GM20000 (cell line): Measurements from ENCODE around the gene ANKLE2.

ENCODE experiments used
- DNase-seq: peaks from one replicate; pipeline ENCODE4 v3.0.0; 2012; ENCODE audit warnings: low spot score
- CTCF ChIP-seq: IDR thresholded peaks from 2 replicates; pipeline ENCODE4 v1.5.1; 2012; ENCODE audit warnings: mild to moderate bottlenecking, control low read depth; ENCODE audit errors: extremely low read depth, missing control alignments

Gene ANKLE2

GRCh38 chr12:132710043-132710404 is 51.6 kb downstream of the ANKLE2 start:
- DNase-seq, result no peak
- TF ChIP-seq CTCF, result no peak

- no peak for DNase-seq
- TF ChIP-seq CTCF, result no peak
Measured at GRCh38 chr12:132708150-132708549, 53.5 kb downstream of the ANKLE2 start.

GRCh38 chr12:132707241-132707640 is 54.4 kb downstream of the ANKLE2 start:
- no peak for DNase-seq
- no peak for TF ChIP-seq CTCF

GRCh38 chr12:132703641-132704040 is 58.0 kb downstream of the ANKLE2 start:
- DNase-seq, result no peak
- TF ChIP-seq CTCF, result no peak

GRCh38 chr12:132702640-132703039 is 59.0 kb downstream of the ANKLE2 start:
- no peak for DNase-seq
- TF ChIP-seq CTCF, result no peak

- no peak for DNase-seq
- no peak for TF ChIP-seq CTCF
Measured at GRCh38 chr12:132700212-132700822, 61.3 kb downstream of the ANKLE2 start.

- DNase-seq, result no peak
Measured at GRCh38 chr12:132698341-132698740, 63.3 kb downstream of the ANKLE2 start.

More at GRCh38 chr12:132698341-132698740, 63.3 kb downstream of the ANKLE2 start:
- no peak for TF ChIP-seq CTCF
